GM23338 (cell line): ENCODE results near the gene BORCS8. TPM values are rescaled to one million over a fixed set of nuclear protein-coding genes. Genes with fewer than 3 reads are reported as not detected.
A peak's percentile ranks its signal among the peaks of the same experiment; 100 is the strongest.

Source experiments
- ATAC-seq: fragments of 200-7000 bp; cut with Tn5 transposase; 3 replicates; pipeline ENCODE4 v1.9.1; 2020
- DNase-seq: peaks from one replicate; pipeline ENCODE4 v3.0.0-alpha.2; 2015; ENCODE audit warnings: low spot score
- H2AFZ ChIP-seq: fragments of 200-600 bp; sonication (generic); 2 replicates; pipeline ENCODE4 v1.8.0; 2016; ENCODE audit warnings: antibody characterized with exemption, mild to moderate bottlenecking, moderate library complexity
- H3F3A ChIP-seq: fragments of 200-600 bp; sonication (generic); replicated peaks from 2 replicates; pipeline ENCODE4 v1.8.0; 2017; ENCODE audit warnings: antibody characterized with exemption, mixed run types, low read depth
- H3K27ac ChIP-seq: fragments of 200-600 bp; sonication (generic); 2 replicates; pipeline ENCODE4 v1.6.1; 2016; ENCODE audit warnings: low read depth
- H3K27me3 ChIP-seq: fragments of 200-600 bp; sonication (generic); 2 replicates; pipeline ENCODE4 v1.8.0; 2016; ENCODE audit warnings: mild to moderate bottlenecking, mixed run types, moderate library complexity; ENCODE audit not compliant: insufficient read depth
- H3K36me3 ChIP-seq: fragments of 200-600 bp; sonication (generic); 2 replicates; pipeline ENCODE4 v1.8.0; 2016; ENCODE audit warnings: mild to moderate bottlenecking; ENCODE audit not compliant: insufficient read depth
- H3K4me1 ChIP-seq: fragments of 200-600 bp; sonication (generic); 2 replicates; pipeline ENCODE4 v1.8.0; 2016; ENCODE audit warnings: mild to moderate bottlenecking, moderate library complexity; ENCODE audit not compliant: insufficient read depth
- H3K4me2 ChIP-seq: fragments of 200-600 bp; sonication (generic); 2 replicates; pipeline ENCODE4 v1.7.1; 2017; ENCODE audit warnings: mixed run types
- H3K4me3 ChIP-seq: fragments of 200-600 bp; sonication (generic); 2 replicates; pipeline ENCODE4 v1.6.1; 2016; ENCODE audit warnings: mixed run types
- H3K79me2 ChIP-seq: fragments of 200-600 bp; sonication (generic); replicated peaks from 2 replicates; pipeline ENCODE4 v1.8.0; 2017; ENCODE audit warnings: mild to moderate bottlenecking; ENCODE audit not compliant: insufficient read depth
- H3K9me2 ChIP-seq: fragments of 200-600 bp; sonication (generic); 2 replicates; pipeline ENCODE4 v1.8.0; 2017; ENCODE audit not compliant: insufficient read depth
- H4K20me1 ChIP-seq: fragments of 200-600 bp; sonication (generic); replicated peaks from 2 replicates; pipeline ENCODE4 v1.8.0; 2017; ENCODE audit warnings: mild to moderate bottlenecking; ENCODE audit not compliant: insufficient read depth
- H3K27ac Mint-ChIP-seq: 2 replicates; pipeline ENCODE4 v1.8.0; 2020; ENCODE audit warnings: inconsistent platforms, mild to moderate bottlenecking, moderate library complexity, mixed read lengths
- H3K27me3 Mint-ChIP-seq: 3 replicates; pipeline ENCODE4 v1.8.0; 2022; ENCODE audit warnings: low read depth, mild to moderate bottlenecking, moderate library complexity, mixed read lengths, inconsistent platforms; ENCODE audit not compliant: insufficient read depth, poor library complexity
- H3K36me3 Mint-ChIP-seq: 3 replicates; pipeline ENCODE4 v1.8.0; 2021; ENCODE audit warnings: low read depth, mild to moderate bottlenecking, inconsistent platforms, moderate library complexity, mixed read lengths
- H3K4me1 Mint-ChIP-seq: 3 replicates; pipeline ENCODE4 v1.8.0; 2020; ENCODE audit warnings: mild to moderate bottlenecking, inconsistent platforms, mixed read lengths
- H3K4me3 Mint-ChIP-seq: 3 replicates; pipeline ENCODE4 v1.8.0; 2021; ENCODE audit warnings: moderate library complexity, mild to moderate bottlenecking, inconsistent platforms, mixed read lengths
- H3K9me3 Mint-ChIP-seq: 3 replicates; pipeline ENCODE4 v1.8.0; 2020; ENCODE audit warnings: moderate library complexity, mild to moderate bottlenecking, inconsistent platforms, mixed read lengths
- CREB1 ChIP-seq: fragments of 250-450 bp; sonication (Bioruptor Pico); IDR thresholded peaks from 2 replicates; pipeline ENCODE4 v1.5.0; 2020; ENCODE audit warnings: low read depth, mild to moderate bottlenecking, moderate library complexity
- EZH2 ChIP-seq: fragments of 200-600 bp; sonication (generic); IDR thresholded peaks from one replicate; pipeline ENCODE4 v1.8.0; 2017; ENCODE audit warnings: antibody characterized with exemption, mild to moderate bottlenecking, low read depth; ENCODE audit not compliant: unreplicated experiment
- JUNB ChIP-seq: IDR thresholded peaks from one replicate; pipeline ENCODE4 v1.6.1; 2016; ENCODE audit warnings: antibody characterized with exemption; ENCODE audit not compliant: unreplicated experiment
- NANOG ChIP-seq: IDR thresholded peaks from 2 replicates; pipeline ENCODE4 v1.6.1; 2016; ENCODE audit warnings: antibody characterized with exemption, borderline replicate concordance
- POLR2AphosphoS5 ChIP-seq: IDR thresholded peaks from 2 replicates; pipeline ENCODE4 v1.6.1; 2016; ENCODE audit warnings: antibody characterized with exemption, low read depth
- STAT1 ChIP-seq: IDR thresholded peaks from one replicate; pipeline ENCODE4 v1.6.1; 2016; ENCODE audit warnings: antibody characterized with exemption; ENCODE audit not compliant: unreplicated experiment
- ZNF114 ChIP-seq: fragments of 250-450 bp; sonication (Bioruptor Pico); IDR thresholded peaks from 2 replicates; pipeline ENCODE4 v1.5.0; 2020; ENCODE audit warnings: mild to moderate bottlenecking, moderate library complexity
- ZNF331 ChIP-seq: fragments of 250-450 bp; sonication (Bioruptor Pico); IDR thresholded peaks from 2 replicates; pipeline ENCODE4 v1.5.0; 2020; ENCODE audit warnings: low read depth, mild to moderate bottlenecking, moderate library complexity
- ZNF462 ChIP-seq: fragments of 250-450 bp; sonication (Bioruptor Pico); IDR thresholded peaks from 2 replicates; pipeline ENCODE4 v1.5.0; 2020; ENCODE audit warnings: mild to moderate bottlenecking, moderate library complexity
- polyA plus RNA-seq: library from polyadenylated mRNA; unstranded; fragments of >200 nt; fragmentation: Nextera tagmentation; extraction: Ambion mirVana; gene quantifications from 2 replicates; pipeline ENCODE4 v1.2.1, GENCODE V29; 2016
- total RNA-seq: library from RNA; depleted of rRNA; stranded (reverse); fragments of >200 nt; shearing (Covaris generic); gene quantifications from 2 replicates; pipeline ENCODE4 v1.2.3, GENCODE V29; 2014
- TF ChIP-seq, protein P1 (sequence below): IDR thresholded peaks from one replicate; pipeline ENCODE4 v1.6.1; 2018; ENCODE audit warnings: antibody characterized with exemption; ENCODE audit not compliant: unreplicated experiment

Gene BORCS8
- total and polyA plus RNA-seq, 2 experiments from 2014 or later = 15.1 to 18.8 TPM

GRCh38 chr19:19169236-19170052 lies 22.5 kb downstream of the BORCS8 start:
- Histone ChIP-seq H3K36me3 (no peaks in the 10 kb centered on the region), H2AFZ (no peak overlapping the region), H3K4me1 (peaks cover 16% of the 10 kb centered on the region), H3K27me3 (peaks cover 28% of the 10 kb centered on the region), H3K9me2 (no peaks in the 10 kb centered on the region), H4K20me1 (no peaks in the 10 kb centered on the region), H3K79me2 (no peaks in the 10 kb centered on the region), H3F3A (peaks cover 12% of the 10 kb centered on the region; the same call in 1 of the 2 replicates), H3K4me2 (peak overlapping the region; percentile 79), H3K27ac (no peak overlapping the region), H3K4me3 (peak overlapping the region; percentile 64)
- no peak for TF ChIP-seq ZNF114 (CRISPR knock-in tag)
- TF ChIP-seq CREB1 = no peak
- TF ChIP-seq EZH2 = no peak
- TF ChIP-seq, protein P1, sequence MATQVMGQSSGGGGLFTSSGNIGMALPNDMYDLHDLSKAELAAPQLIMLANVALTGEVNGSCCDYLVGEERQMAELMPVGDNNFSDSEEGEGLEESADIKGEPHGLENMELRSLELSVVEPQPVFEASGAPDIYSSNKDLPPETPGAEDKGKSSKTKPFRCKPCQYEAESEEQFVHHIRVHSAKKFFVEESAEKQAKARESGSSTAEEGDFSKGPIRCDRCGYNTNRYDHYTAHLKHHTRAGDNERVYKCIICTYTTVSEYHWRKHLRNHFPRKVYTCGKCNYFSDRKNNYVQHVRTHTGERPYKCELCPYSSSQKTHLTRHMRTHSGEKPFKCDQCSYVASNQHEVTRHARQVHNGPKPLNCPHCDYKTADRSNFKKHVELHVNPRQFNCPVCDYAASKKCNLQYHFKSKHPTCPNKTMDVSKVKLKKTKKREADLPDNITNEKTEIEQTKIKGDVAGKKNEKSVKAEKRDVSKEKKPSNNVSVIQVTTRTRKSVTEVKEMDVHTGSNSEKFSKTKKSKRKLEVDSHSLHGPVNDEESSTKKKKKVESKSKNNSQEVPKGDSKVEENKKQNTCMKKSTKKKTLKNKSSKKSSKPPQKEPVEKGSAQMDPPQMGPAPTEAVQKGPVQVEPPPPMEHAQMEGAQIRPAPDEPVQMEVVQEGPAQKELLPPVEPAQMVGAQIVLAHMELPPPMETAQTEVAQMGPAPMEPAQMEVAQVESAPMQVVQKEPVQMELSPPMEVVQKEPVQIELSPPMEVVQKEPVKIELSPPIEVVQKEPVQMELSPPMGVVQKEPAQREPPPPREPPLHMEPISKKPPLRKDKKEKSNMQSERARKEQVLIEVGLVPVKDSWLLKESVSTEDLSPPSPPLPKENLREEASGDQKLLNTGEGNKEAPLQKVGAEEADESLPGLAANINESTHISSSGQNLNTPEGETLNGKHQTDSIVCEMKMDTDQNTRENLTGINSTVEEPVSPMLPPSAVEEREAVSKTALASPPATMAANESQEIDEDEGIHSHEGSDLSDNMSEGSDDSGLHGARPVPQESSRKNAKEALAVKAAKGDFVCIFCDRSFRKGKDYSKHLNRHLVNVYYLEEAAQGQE = no peak
- no peak for TF ChIP-seq NANOG
- no peak for TF ChIP-seq ZNF462 (CRISPR knock-in tag)
- no peak for TF ChIP-seq STAT1
- no peak for TF ChIP-seq ZNF331 (CRISPR knock-in tag)
- no peak for TF ChIP-seq JUNB
- TF ChIP-seq POLR2AphosphoS5 = no peak
- Mint-ChIP-seq H3K4me3 (peak overlapping the region; percentile 72), H3K9me3 (no peaks in the 10 kb centered on the region), H3K27me3 (peaks cover 41% of the 10 kb centered on the region), H3K27ac (no peak overlapping the region), H3K36me3 (no peaks in the 10 kb centered on the region; the same call in 2 of the 3 replicates), H3K4me1 (peaks cover 31% of the 10 kb centered on the region)
- no peak for DNase-seq
- ATAC-seq = no peak
